HG03045 (cell line): ENCODE data around the gene CAPNS2.
"Not testable (repeated sequence)": the region's sequence is repeated elsewhere in the genome, so short reads cannot be mapped to it uniquely, and the experiment has no call there.

Experiments
- ATAC-seq: cut with Tn5 transposase; IDR thresholded peaks from one replicate; pipeline ENCODE4 v1.9.1; 2021; ENCODE audit warnings: mild to moderate bottlenecking, moderate library complexity; ENCODE audit not compliant: unreplicated experiment

Gene CAPNS2

GRCh38 chr16:55567382-55567781 is 898 bp downstream of the CAPNS2 start:
- ATAC-seq = no peak

- ATAC-seq = no peak
Measured at GRCh38 chr16:55568207-55568606, 1.7 kb downstream of the CAPNS2 start.

- ATAC-seq = no peak
Measured at GRCh38 chr16:55569025-55569424, 2.5 kb downstream of the CAPNS2 start.

- no peak for ATAC-seq
Measured at GRCh38 chr16:55570159-55570558, 3.7 kb downstream of the CAPNS2 start.

- ATAC-seq = no peak
Measured at GRCh38 chr16:55571191-55571897, 4.9 kb downstream of the CAPNS2 start.

- ATAC-seq = no peak
Measured at GRCh38 chr16:55572439-55572838, 6.0 kb downstream of the CAPNS2 start.

GRCh38 chr16:55574811-55575210 is 8.3 kb downstream of the CAPNS2 start:
- ATAC-seq = no peak

- ATAC-seq = no peak
Measured at GRCh38 chr16:55575496-55575895, 9.0 kb downstream of the CAPNS2 start.

GRCh38 chr16:55576384-55576783 is 9.9 kb downstream of the CAPNS2 start:
- no peak for ATAC-seq

- ATAC-seq = no peak
Measured at GRCh38 chr16:55577887-55578286, 11.4 kb downstream of the CAPNS2 start.

GRCh38 chr16:55585631-55586030 is 19.1 kb downstream of the CAPNS2 start:
- no peak for ATAC-seq

GRCh38 chr16:55588799-55589198 is 22.3 kb downstream of the CAPNS2 start:
- ATAC-seq = no peak

GRCh38 chr16:55592306-55592705 is 25.8 kb downstream of the CAPNS2 start:
- no peak for ATAC-seq

GRCh38 chr16:55597928-55598327 is 31.4 kb downstream of the CAPNS2 start:
- no peak for ATAC-seq

GRCh38 chr16:55605754-55606336 is 39.4 kb downstream of the CAPNS2 start:
- ATAC-seq = no peak

GRCh38 chr16:55613613-55614335 is 47.3 kb downstream of the CAPNS2 start:
- ATAC-seq = no peak

- ATAC-seq = no peak
Measured at GRCh38 chr16:55615071-55615470, 48.6 kb downstream of the CAPNS2 start.

- ATAC-seq = not testable (repeated sequence)
Measured at GRCh38 chr16:55615670-55616069, 49.2 kb downstream of the CAPNS2 start.
